Measurements from ENCODE around the gene PLXNB3. TPM values are rescaled to one million over a fixed set of nuclear protein-coding genes. Genes with fewer than 3 reads are reported as not detected.

Gene PLXNB3
- total RNA-seq, 1 experiment from 2014 or later = 41.4 TPM

- no peaks in the 10 kb centered on the region for H3K9me3 ChIP-seq (ENCODE audit: insufficient read depth, low read depth)
- ChIA-PET CTCF (no interaction called here), POLR2A (ENCODE audit: unreplicated experiment) (no interaction called here)
- H3K9me2 ChIP-seq (ENCODE audit: insufficient read depth) = no peaks in the 10 kb centered on the region
- H3K4me1 ChIP-seq (replicated peaks; ENCODE audit: insufficient read depth) = no peaks in the 10 kb centered on the region
- no TSS peak for BruUV-seq (replicated peaks)
- no peaks in the 10 kb centered on the region for H4K20me1 ChIP-seq (ENCODE audit: insufficient read depth)
- no peak overlapping the region for H3K27ac ChIP-seq
- H3K27me3 ChIP-seq (ENCODE audit: insufficient read depth, low read depth) = peaks cover 39% of the 10 kb centered on the region; the same call in 1 of the 2 replicates
- H3K4me2 ChIP-seq = no peak overlapping the region
- no peaks in the 10 kb centered on the region for H3F3A ChIP-seq (ENCODE audit: insufficient read depth, low read depth)
- no peak overlapping the region for H3K4me3 ChIP-seq
- no peak for DNase-seq
- H3K79me2 ChIP-seq (ENCODE audit: low read depth) = no peaks in the 10 kb centered on the region
- H3K36me3 ChIP-seq (ENCODE audit: low read depth) = no peaks in the 10 kb centered on the region
- H2AFZ ChIP-seq = no peak overlapping the region
- intact Hi-C loops (cut with micrococcal nuclease; ENCODE audit: unreplicated experiment) = no loop called here
- TF ChIP-seq CTCF (conservative IDR thresholded peaks at IDR 0.05) (no peak), EZH2 (IDR thresholded peaks at IDR 0.05; ENCODE audit: low read depth) (no peak)
Observed at GRCh38 chrX:153807976-153808375, 43.9 kb downstream of the PLXNB3 start.

- intact Hi-C loops (cut with micrococcal nuclease; ENCODE audit: unreplicated experiment) = no loop called here
- Histone ChIP-seq H3K27me3 (ENCODE audit: insufficient read depth, low read depth) (peaks cover 62% of the 10 kb centered on the region), H3K79me2 (ENCODE audit: low read depth) (no peaks in the 10 kb centered on the region), H3K27ac (no peak overlapping the region), H3K36me3 (ENCODE audit: low read depth) (no peaks in the 10 kb centered on the region), H3K4me2 (no peak overlapping the region), H3K9me2 (ENCODE audit: insufficient read depth) (no peaks in the 10 kb centered on the region), H4K20me1 (ENCODE audit: insufficient read depth) (no peaks in the 10 kb centered on the region), H3K4me1 (replicated peaks; ENCODE audit: insufficient read depth) (no peaks in the 10 kb centered on the region), H3K9me3 (ENCODE audit: insufficient read depth, low read depth) (no peaks in the 10 kb centered on the region), H3F3A (ENCODE audit: insufficient read depth, low read depth) (no peaks in the 10 kb centered on the region), H2AFZ (no peak overlapping the region), H3K4me3 (no peak overlapping the region)
- ChIA-PET POLR2A (ENCODE audit: unreplicated experiment) (no interaction called here), CTCF (no interaction called here)
- BruUV-seq (replicated peaks) = no TSS peak
- no peak for TF ChIP-seq CTCF (conservative IDR thresholded peaks at IDR 0.05)
- no peak for TF ChIP-seq EZH2 (IDR thresholded peaks at IDR 0.05; ENCODE audit: low read depth)
- DNase-seq = no peak
Observed at GRCh38 chrX:153812220-153812619, 48.2 kb downstream of the PLXNB3 start.

- H4K20me1 ChIP-seq (ENCODE audit: insufficient read depth) = no peaks in the 10 kb centered on the region
- no peaks in the 10 kb centered on the region for H3K79me2 ChIP-seq (ENCODE audit: low read depth)
- no TSS peak for BruUV-seq (replicated peaks)
- ChIA-PET POLR2A (ENCODE audit: unreplicated experiment) (no interaction called here), CTCF (no interaction called here)
- H3K4me3 ChIP-seq = no peak overlapping the region
- intact Hi-C loops (cut with micrococcal nuclease; ENCODE audit: unreplicated experiment) = no loop called here
- no peak overlapping the region for H3K4me2 ChIP-seq
- no peaks in the 10 kb centered on the region for H3K9me2 ChIP-seq (ENCODE audit: insufficient read depth)
- TF ChIP-seq EZH2 (IDR thresholded peaks at IDR 0.05; ENCODE audit: low read depth) = no peak
- TF ChIP-seq CTCF (conservative IDR thresholded peaks at IDR 0.05) = no peak
- no peak for DNase-seq
- no peaks in the 10 kb centered on the region for H3F3A ChIP-seq (ENCODE audit: insufficient read depth, low read depth)
- H3K9me3 ChIP-seq (ENCODE audit: insufficient read depth, low read depth) = no peaks in the 10 kb centered on the region
- H3K27ac ChIP-seq = no peak overlapping the region
- no peaks in the 10 kb centered on the region for H3K4me1 ChIP-seq (replicated peaks; ENCODE audit: insufficient read depth)
- H3K27me3 ChIP-seq (ENCODE audit: insufficient read depth, low read depth) = peaks cover 70% of the 10 kb centered on the region
- no peak overlapping the region for H2AFZ ChIP-seq
- no peaks in the 10 kb centered on the region for H3K36me3 ChIP-seq (ENCODE audit: low read depth)
Observed at GRCh38 chrX:153813161-153813560, 49.1 kb downstream of the PLXNB3 start.
